GM12878 (cell line): Measurements from ENCODE around the gene FAR2. TPM values are rescaled to one million over a fixed set of nuclear protein-coding genes. Genes with fewer than 3 reads are reported as not detected.

ENCODE experiments used
- ETV6 ChIP-seq, 2 experiments: fragments of 450-650 bp in 1 of 2; IDR thresholded peaks in 1 of 2; conservative IDR thresholded peaks in 1 of 2; 2 replicates each; pipeline ENCODE4 v1.6.1; 2014; ENCODE audit warnings: antibody characterized with exemption in 1 of 2, borderline replicate concordance in 1 of 2, low read depth in 1 of 2, mild to moderate bottlenecking in 1 of 2, moderate library complexity in 1 of 2
- SPI1 ChIP-seq: IDR thresholded peaks from 2 replicates; pipeline ENCODE4 v1.6.1; 2011; ENCODE audit warnings: low read depth, mild to moderate bottlenecking, low read length, moderate library complexity, borderline replicate concordance; ENCODE audit not compliant: insufficient read depth
- TARDBP ChIP-seq: IDR thresholded peaks from 2 replicates; pipeline ENCODE4 v1.6.1; 2016; ENCODE audit warnings: borderline replicate concordance
- polyA plus RNA-seq, 11 experiments: library from polyadenylated mRNA; depleted of rRNA in 4 of 11; unstranded in 6 of 11; stranded (reverse) in 5 of 11; fragments of >200 nt; fragmentation: Nextera tagmentation in 4 of 11; fragmentation: Illumina TruSeq in 1 of 11; extraction: Ambion mirVana in 4 of 11; extraction: Trizol in 1 of 11; gene quantifications; 1 replicate in 1 of 11; 2 replicates in 10 of 11; pipeline versions ENCODE4 v1.2.1 to v1.2.3, GENCODE V29; 2011 to 2016; ENCODE audit warnings: inconsistent platforms in 2 of 11, missing spikeins in 2 of 11, low read depth in 1 of 11
- total RNA-seq, 4 experiments: library from RNA; depleted of rRNA in 3 of 4; stranded (reverse); fragments of >200 nt in 3 of 4; fragmentation: Illumina TruSeq in 1 of 4; extraction: Trizol in 1 of 4; gene quantifications; 2 replicates each; pipeline versions ENCODE4 v1.2.1 to v1.2.3, GENCODE V29; 2013 to 2021
- TF ChIP-seq, protein P1 (sequence below): fragments of 450-650 bp; IDR thresholded peaks from 2 replicates; pipeline ENCODE4 v1.6.1; 2017; ENCODE audit warnings: mild to moderate bottlenecking, low read depth, inconsistent platforms; ENCODE audit not compliant: poor library complexity, severe bottlenecking
- TF ChIP-seq, protein P2 (sequence below): fragments of 150-350 bp; IDR thresholded peaks from 2 replicates; pipeline ENCODE4 v1.6.1; 2014; ENCODE audit warnings: mild to moderate bottlenecking, low read depth, low read length
- TF ChIP-seq, protein P3 (sequence below): fragments of 150-350 bp; IDR thresholded peaks from 2 replicates; pipeline ENCODE4 v1.6.1; 2016; ENCODE audit warnings: low read depth, low read length

FAR2 gene
- total and polyA plus RNA-seq, 10 of the 15 experiments (the other 5 are each of a cell fraction or from before 2014, with no cell fraction given) = 0.50 to 1.1 (median 0.65) TPM

DNA sequence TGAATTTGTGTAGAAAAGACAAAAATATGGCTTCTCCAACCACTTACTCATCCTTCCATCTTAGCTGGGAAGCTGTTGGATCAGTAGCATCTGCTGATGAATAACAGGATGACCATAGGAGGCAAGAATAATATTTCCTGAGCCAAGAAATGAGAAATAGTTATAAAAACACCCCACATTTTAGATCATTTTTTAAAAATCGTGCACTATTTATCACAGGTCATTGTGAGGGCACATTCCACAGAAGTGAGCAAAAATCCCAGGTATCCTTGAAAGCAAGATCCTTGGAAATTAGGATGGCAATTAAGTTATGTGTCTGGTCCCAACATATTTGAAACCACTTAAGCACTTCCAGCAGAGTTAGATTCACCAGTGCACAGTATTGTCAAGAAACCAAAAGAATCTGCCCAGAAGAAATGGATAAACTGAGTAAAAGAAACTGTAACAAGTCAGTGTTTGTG is 8.4 kb downstream of the FAR2 start (continued):
- TF ChIP-seq, protein P1, sequence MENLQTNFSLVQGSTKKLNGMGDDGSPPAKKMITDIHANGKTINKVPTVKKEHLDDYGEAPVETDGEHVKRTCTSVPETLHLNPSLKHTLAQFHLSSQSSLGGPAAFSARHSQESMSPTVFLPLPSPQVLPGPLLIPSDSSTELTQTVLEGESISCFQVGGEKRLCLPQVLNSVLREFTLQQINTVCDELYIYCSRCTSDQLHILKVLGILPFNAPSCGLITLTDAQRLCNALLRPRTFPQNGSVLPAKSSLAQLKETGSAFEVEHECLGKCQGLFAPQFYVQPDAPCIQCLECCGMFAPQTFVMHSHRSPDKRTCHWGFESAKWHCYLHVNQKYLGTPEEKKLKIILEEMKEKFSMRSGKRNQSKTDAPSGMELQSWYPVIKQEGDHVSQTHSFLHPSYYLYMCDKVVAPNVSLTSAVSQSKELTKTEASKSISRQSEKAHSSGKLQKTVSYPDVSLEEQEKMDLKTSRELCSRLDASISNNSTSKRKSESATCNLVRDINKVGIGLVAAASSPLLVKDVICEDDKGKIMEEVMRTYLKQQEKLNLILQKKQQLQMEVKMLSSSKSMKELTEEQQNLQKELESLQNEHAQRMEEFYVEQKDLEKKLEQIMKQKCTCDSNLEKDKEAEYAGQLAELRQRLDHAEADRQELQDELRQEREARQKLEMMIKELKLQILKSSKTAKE = no peak
- TF ChIP-seq, protein P2, sequence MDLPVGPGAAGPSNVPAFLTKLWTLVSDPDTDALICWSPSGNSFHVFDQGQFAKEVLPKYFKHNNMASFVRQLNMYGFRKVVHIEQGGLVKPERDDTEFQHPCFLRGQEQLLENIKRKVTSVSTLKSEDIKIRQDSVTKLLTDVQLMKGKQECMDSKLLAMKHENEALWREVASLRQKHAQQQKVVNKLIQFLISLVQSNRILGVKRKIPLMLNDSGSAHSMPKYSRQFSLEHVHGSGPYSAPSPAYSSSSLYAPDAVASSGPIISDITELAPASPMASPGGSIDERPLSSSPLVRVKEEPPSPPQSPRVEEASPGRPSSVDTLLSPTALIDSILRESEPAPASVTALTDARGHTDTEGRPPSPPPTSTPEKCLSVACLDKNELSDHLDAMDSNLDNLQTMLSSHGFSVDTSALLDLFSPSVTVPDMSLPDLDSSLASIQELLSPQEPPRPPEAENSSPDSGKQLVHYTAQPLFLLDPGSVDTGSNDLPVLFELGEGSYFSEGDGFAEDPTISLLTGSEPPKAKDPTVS = no peak
- TF ChIP-seq, protein P3, sequence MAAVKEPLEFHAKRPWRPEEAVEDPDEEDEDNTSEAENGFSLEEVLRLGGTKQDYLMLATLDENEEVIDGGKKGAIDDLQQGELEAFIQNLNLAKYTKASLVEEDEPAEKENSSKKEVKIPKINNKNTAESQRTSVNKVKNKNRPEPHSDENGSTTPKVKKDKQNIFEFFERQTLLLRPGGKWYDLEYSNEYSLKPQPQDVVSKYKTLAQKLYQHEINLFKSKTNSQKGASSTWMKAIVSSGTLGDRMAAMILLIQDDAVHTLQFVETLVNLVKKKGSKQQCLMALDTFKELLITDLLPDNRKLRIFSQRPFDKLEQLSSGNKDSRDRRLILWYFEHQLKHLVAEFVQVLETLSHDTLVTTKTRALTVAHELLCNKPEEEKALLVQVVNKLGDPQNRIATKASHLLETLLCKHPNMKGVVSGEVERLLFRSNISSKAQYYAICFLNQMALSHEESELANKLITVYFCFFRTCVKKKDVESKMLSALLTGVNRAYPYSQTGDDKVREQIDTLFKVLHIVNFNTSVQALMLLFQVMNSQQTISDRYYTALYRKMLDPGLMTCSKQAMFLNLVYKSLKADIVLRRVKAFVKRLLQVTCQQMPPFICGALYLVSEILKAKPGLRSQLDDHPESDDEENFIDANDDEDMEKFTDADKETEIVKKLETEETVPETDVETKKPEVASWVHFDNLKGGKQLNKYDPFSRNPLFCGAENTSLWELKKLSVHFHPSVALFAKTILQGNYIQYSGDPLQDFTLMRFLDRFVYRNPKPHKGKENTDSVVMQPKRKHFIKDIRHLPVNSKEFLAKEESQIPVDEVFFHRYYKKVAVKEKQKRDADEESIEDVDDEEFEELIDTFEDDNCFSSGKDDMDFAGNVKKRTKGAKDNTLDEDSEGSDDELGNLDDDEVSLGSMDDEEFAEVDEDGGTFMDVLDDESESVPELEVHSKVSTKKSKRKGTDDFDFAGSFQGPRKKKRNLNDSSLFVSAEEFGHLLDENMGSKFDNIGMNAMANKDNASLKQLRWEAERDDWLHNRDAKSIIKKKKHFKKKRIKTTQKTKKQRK = no peak
- TF ChIP-seq SPI1 (no peak), ETV6 (conservative IDR thresholded peaks at IDR 0.05 in 1 of 2, IDR thresholded peaks at IDR 0.05 in 1 of 2; ENCODE audit: borderline replicate concordance in 1 of 2, low read depth in 1 of 2) (no peak), TARDBP (no peak)
- TF ChIP-seq, all 136 proteins: peak for 0
